Ovary (tissue), 9 donors: Measurements from ENCODE around the gene ECEL1. TPM values are rescaled to one million over a fixed set of nuclear protein-coding genes. Genes with fewer than 3 reads are reported as not detected.

Experiments
- DNase-seq, 5 donors: peaks; one replicate each; pipeline ENCODE4 v3.0.0-alpha.2; 2019 to 2020
- H3K27ac ChIP-seq, 2 donors: fragments of 200-600 bp; one replicate each; pipeline versions ENCODE4 v1.5.1 to v1.8.0; 2019 to 2022
- H3K27me3 ChIP-seq: fragments of 200-600 bp; one replicate; pipeline ENCODE4 v1.8.0; 2022
- H3K36me3 ChIP-seq: fragments of 200-600 bp; sonication (generic); one replicate; pipeline ENCODE4 v1.5.1; 2019
- H3K4me1 ChIP-seq: one replicate; pipeline ENCODE4 v1.8.1; 2013; ENCODE audit warnings: mild to moderate bottlenecking, moderate library complexity; ENCODE audit not compliant: insufficient read depth
- H3K4me3 ChIP-seq: fragments of 200-600 bp; sonication (generic); one replicate; pipeline ENCODE4 v1.5.1; 2017
- H3K9me3 ChIP-seq, 2 donors: fragments of 200-600 bp in 1 of 2; sonication (generic) in 1 of 2; one replicate each; pipeline versions ENCODE4 v1.5.1 to v1.8.1; 2013 to 2019; ENCODE audit warnings: mild to moderate bottlenecking in 1 of 2, moderate library complexity in 1 of 2
- CTCF ChIP-seq, 3 donors: fragments of 450-650 bp in 2 of 3; fragments of 200-600 bp in 1 of 3; IDR thresholded peaks; one replicate each; pipeline versions ENCODE4 v1.5.1 to v1.8.0; 2016 to 2022; ENCODE audit warnings: antibody characterized with exemption in 3 of 3, mild to moderate bottlenecking in 1 of 3
- EP300 ChIP-seq: sonication (generic); formaldehyde crosslinking; IDR thresholded peaks from one replicate; pipeline ENCODE4 v1.6.1; 2017; ENCODE audit warnings: antibody characterized with exemption
- POLR2A ChIP-seq: fragments of 450-650 bp; IDR thresholded peaks from one replicate; pipeline ENCODE4 v1.6.1; 2017; ENCODE audit warnings: antibody characterized with exemption, mild to moderate bottlenecking, moderate library complexity
- WGBS, 3 donors: extraction: QIAGEN DNeasy Blood & Tissue Kit in 1 of 3; methylation state at CpG; one replicate each; pipeline versions ENCODE4 v1.1.5 to v1.1.7; 2013 to 2017; 5-methylcytosine and 5-hydroxymethylcytosine counted together
- intact Hi-C, 4 donors: fragments of 100-400 bp; cut with DNase I; formaldehyde crosslinking; loops; one replicate each; pipeline versions ENCODE4 v1.11.0 to v1.15.1; 2022 to 2023
- polyA plus RNA-seq, 2 donors: library from polyadenylated mRNA; stranded (reverse); fragments of 200-250 nt in 1 of 2; fragments of 350-450 nt in 1 of 2; fragmentation: Illumina TruSeq in 1 of 2; extraction: RNeasy Lipid Tissue Mini Kit (QIAGEN cat#74804) in 1 of 2; gene quantifications; one replicate each; pipeline ENCODE4 v1.2.3, GENCODE V29; 2013 to 2014
- total RNA-seq, 7 donors: library from RNA; depleted of rRNA in 2 of 7; stranded (reverse); fragments of >200 nt in 2 of 7; fragmentation: NEBNext Ultra II Directional in 3 of 7; extraction: Animal tissue kit (Norgen Biotek cat#: 25700) in 3 of 7; gene quantifications; one replicate each; pipeline versions ENCODE4 v1.1.0 to v1.2.4, GENCODE V29; 2016 to 2023
- donor health status: DM: no; HTN: no; CAD: no; lungs with moderate emphysema.
- donor health status: DM: no; HTN: no; CAD: no.
- donor health status: Bipolar disorder and iron deficiency.
- donor health status: DM: yes; HTN: yes; CAD: no.
- donor health status: DM: no; HTN: no; CAD: no.
- donor health status: DM: yes; HTN: yes; CAD: no.

The ECEL1 gene
- total and polyA plus RNA-seq, 9 donors: 2.4 to 251 (median 46.3) TPM

- intact Hi-C loops: loop anchor here in 1 of 4 donors (5.0 kb wide), 1 partner anchor 72 kb away; the partner anchor contains the start of gene PRSS56
- Histone ChIP-seq H3K4me1 (no peaks in the 10 kb centered on the region), H3K9me3 (no peaks in the 10 kb centered on the region), H3K4me3 (no peak overlapping the region), H3K36me3 (no peaks in the 10 kb centered on the region), H3K27me3 (no peaks in the 10 kb centered on the region), H3K27ac (no peak overlapping the region)
- DNase-seq: no peak
- WGBS, 3 donors: 69 to 79% (median 78%) methylated on average over 9 to 12 of the region's 12 CpGs
- TF ChIP-seq CTCF (IDR thresholded peaks at IDR 0.05): no peak
- TF ChIP-seq POLR2A: no peak
- no peak for TF ChIP-seq EP300
Measured at GRCh38 chr2:232449964-232450363, 37.7 kb downstream of the ECEL1 start.

GRCh38 chr2:232448304-232448690 is 39.3 kb downstream of the ECEL1 start:
- no peaks in the 10 kb centered on the region for H3K36me3 ChIP-seq
- no peaks in the 10 kb centered on the region for H3K27me3 ChIP-seq
- no peak overlapping the region for H3K27ac ChIP-seq
- H3K4me1 ChIP-seq: no peaks in the 10 kb centered on the region
- no peak for DNase-seq
- 49 to 63% (median 59%) methylated on average over 9 to 10 of the region's 10 CpGs for WGBS, 3 donors
- intact Hi-C loops: loop anchor here in 1 of 4 donors (5.0 kb wide), 1 partner anchor 74 kb away; the partner anchor contains the start of gene PRSS56
- no peak for TF ChIP-seq POLR2A
- TF ChIP-seq EP300: no peak
- no peak for TF ChIP-seq CTCF (IDR thresholded peaks at IDR 0.05)
- no peak overlapping the region for H3K4me3 ChIP-seq
- no peaks in the 10 kb centered on the region for H3K9me3 ChIP-seq

GRCh38 chr2:232447638-232448303 is 39.9 kb downstream of the ECEL1 start:
- Histone ChIP-seq H3K4me1 (no peaks in the 10 kb centered on the region), H3K36me3 (no peaks in the 10 kb centered on the region), H3K9me3 (no peaks in the 10 kb centered on the region), H3K4me3 (no peak overlapping the region), H3K27me3 (no peaks in the 10 kb centered on the region), H3K27ac (no peak overlapping the region)
- DNase-seq: peak in 1 of 5 donors; percentile 22
- intact Hi-C loops: loop anchor here in 3 of 4 donors (1.0 to 5.0 kb wide), 3 partner anchors 74 to 75 kb away; partner anchors contain the start of gene PRSS56 (in 1 of the 3)
- 85 to 88% (median 88%) methylated on average over 18 of the region's 18 CpGs for whole genome bisulfite sequencing, 3 donors
- no peak for TF ChIP-seq POLR2A
- TF ChIP-seq CTCF (IDR thresholded peaks at IDR 0.05): no peak
- no peak for TF ChIP-seq EP300

- 76 to 80% (median 78%) methylated on average over 9 of the region's 9 CpGs for WGBS, 3 donors
Measured at GRCh38 chr2:232447091-232447620, 40.5 kb downstream of the ECEL1 start.

More at GRCh38 chr2:232447091-232447620, 40.5 kb downstream of the ECEL1 start:
- peak in 1 of 5 donors; percentile 18 for DNase-seq
- Histone ChIP-seq H3K4me1 (no peaks in the 10 kb centered on the region), H3K4me3 (no peak overlapping the region), H3K27ac (no peak overlapping the region), H3K27me3 (no peaks in the 10 kb centered on the region), H3K9me3 (no peaks in the 10 kb centered on the region), H3K36me3 (no peaks in the 10 kb centered on the region)
- TF ChIP-seq CTCF (IDR thresholded peaks at IDR 0.05): no peak
- intact Hi-C loops: loop anchor here in 3 of 4 donors (1.0 to 5.0 kb wide), 3 partner anchors 74 to 76 kb away; partner anchors contain the start of gene PRSS56 (in 1 of the 3)
